Hepatocyte (in vitro differentiated cells): ENCODE data around the gene ARHGEF40. TPM values are rescaled to one million over a fixed set of nuclear protein-coding genes. Genes with fewer than 3 reads are reported as not detected.

Source experiments
- DNase-seq: peaks from one replicate; pipeline ENCODE4 v3.0.0-alpha.2; 2016; ENCODE audit warnings: low spot score
- H2AFZ ChIP-seq: fragments of 200-600 bp; sonication (generic); 2 replicates; pipeline ENCODE4 v1.6.0; 2016; ENCODE audit warnings: antibody characterized with exemption, mild to moderate bottlenecking
- H3K27ac ChIP-seq: fragments of 200-600 bp; sonication (generic); 2 replicates; pipeline ENCODE4 v1.5.1; 2016; ENCODE audit warnings: mild to moderate bottlenecking
- H3K27me3 ChIP-seq: fragments of 200-600 bp; sonication (generic); 2 replicates; pipeline ENCODE4 v1.6.1; 2016
- H3K36me3 ChIP-seq: fragments of 200-600 bp; sonication (generic); replicated peaks from 2 replicates; pipeline ENCODE4 v1.5.1; 2016; ENCODE audit warnings: low read depth; ENCODE audit not compliant: insufficient read depth
- H3K4me1 ChIP-seq: fragments of 200-600 bp; sonication (generic); 2 replicates; pipeline ENCODE4 v1.5.1; 2016; ENCODE audit warnings: mild to moderate bottlenecking, moderate library complexity; ENCODE audit not compliant: insufficient read depth
- H3K4me2 ChIP-seq: fragments of 200-600 bp; sonication (generic); 2 replicates; pipeline ENCODE4 v1.6.0; 2016
- H3K4me3 ChIP-seq: fragments of 200-600 bp; sonication (generic); 2 replicates; pipeline ENCODE4 v1.5.1; 2016; ENCODE audit warnings: mild to moderate bottlenecking
- H3K79me2 ChIP-seq: fragments of 200-600 bp; sonication (generic); 2 replicates; pipeline ENCODE4 v1.6.0; 2017; ENCODE audit warnings: mild to moderate bottlenecking
- H3K9me2 ChIP-seq: fragments of 200-600 bp; sonication (generic); replicated peaks from 2 replicates; pipeline ENCODE4 v1.6.0; 2017; ENCODE audit warnings: mild to moderate bottlenecking; ENCODE audit not compliant: insufficient read depth
- H3K9me3 ChIP-seq: fragments of 200-600 bp; sonication (generic); 2 replicates; pipeline ENCODE4 v1.5.1; 2016; ENCODE audit warnings: low read depth, mild to moderate bottlenecking
- H4K20me1 ChIP-seq: fragments of 200-600 bp; sonication (generic); 2 replicates; pipeline ENCODE4 v1.6.0; 2016; ENCODE audit warnings: mild to moderate bottlenecking; ENCODE audit not compliant: insufficient read depth, poor library complexity, severe bottlenecking
- CTCF ChIP-seq: fragments of 200-600 bp; sonication (generic); IDR thresholded peaks from 2 replicates; pipeline ENCODE4 v1.5.1; 2016; ENCODE audit warnings: antibody characterized with exemption, mild to moderate bottlenecking; ENCODE audit not compliant: poor library complexity
- EZH2 ChIP-seq: fragments of 200-600 bp; sonication (generic); IDR thresholded peaks from 2 replicates; pipeline ENCODE4 v1.6.1; 2016; ENCODE audit warnings: antibody characterized with exemption, mild to moderate bottlenecking, borderline replicate concordance
- EZH2phosphoT487 ChIP-seq: fragments of 200-600 bp; sonication (generic); IDR thresholded peaks from one replicate; pipeline ENCODE4 v1.6.1; 2018; ENCODE audit warnings: antibody characterized with exemption, mild to moderate bottlenecking, low read depth, moderate library complexity; ENCODE audit not compliant: unreplicated experiment, severe bottlenecking
- WGBS: methylation state at CpG from one replicate; pipeline ENCODE4 v1.1.6; 2016; ENCODE audit warnings: low lambda C conversion rate; ENCODE audit errors: missing lambda C conversion rate; 5-methylcytosine and 5-hydroxymethylcytosine counted together
- polyA plus RNA-seq: library from polyadenylated mRNA; unstranded; fragments of >200 nt; fragmentation: Nextera tagmentation; extraction: Ambion mirVana; gene quantifications from 2 replicates; pipeline ENCODE4 v1.2.1, GENCODE V29; 2016
- total RNA-seq: library from RNA; depleted of rRNA; stranded (reverse); fragments of >200 nt; gene quantifications from 2 replicates; pipeline ENCODE4 v1.2.3, GENCODE V29; 2014

ARHGEF40 gene
- total and polyA plus RNA-seq, 2 experiments from 2014 or later: 38.1 to 53.7 TPM

- Histone ChIP-seq H2AFZ (no peak overlapping the region), H3K79me2 (peaks cover 34% of the 10 kb centered on the region), H3K4me2 (no peak overlapping the region), H3K4me3 (no peak overlapping the region), H3K27me3 (no peaks in the 10 kb centered on the region), H3K9me3 (no peaks in the 10 kb centered on the region), H3K36me3 (no peaks in the 10 kb centered on the region), H3K9me2 (no peaks in the 10 kb centered on the region), H4K20me1 (peaks cover 11% of the 10 kb centered on the region), H3K4me1 (peaks cover 18% of the 10 kb centered on the region), H3K27ac (no peak overlapping the region)
- no peak for DNase-seq
- no peak for TF ChIP-seq EZH2phosphoT487
- 96% methylated on average over 38 of the region's 45 CpGs for WGBS
Measured at GRCh38 chr14:21090940-21091663, 21.0 kb downstream of the ARHGEF40 start.

GRCh38 chr14:21091821-21092272 lies 21.7 kb downstream of the ARHGEF40 start:
- Histone ChIP-seq H3K4me2 (no peak overlapping the region), H3K9me2 (no peaks in the 10 kb centered on the region), H2AFZ (no peak overlapping the region), H3K36me3 (no peaks in the 10 kb centered on the region), H3K27me3 (no peaks in the 10 kb centered on the region), H3K79me2 (peaks cover 41% of the 10 kb centered on the region), H3K27ac (no peak overlapping the region), H3K9me3 (no peaks in the 10 kb centered on the region), H3K4me3 (no peak overlapping the region), H4K20me1 (peaks cover 11% of the 10 kb centered on the region), H3K4me1 (peaks cover 18% of the 10 kb centered on the region)
- TF ChIP-seq EZH2phosphoT487: no peak
- TF ChIP-seq EZH2: no peak
- TF ChIP-seq CTCF: no peak
- DNase-seq: no peak
- 96% methylated on average over 25 of the region's 42 CpGs for WGBS

GRCh38 chr14:21092273-21093011 lies 22.3 kb downstream of the ARHGEF40 start:
- H3K27me3 ChIP-seq: no peaks in the 10 kb centered on the region
- TF ChIP-seq CTCF (peak; percentile 96), EZH2 (no peak), EZH2phosphoT487 (no peak)
- WGBS: 69% methylated on average over 57 of the region's 59 CpGs
- H3K27ac ChIP-seq: no peak overlapping the region
- H3K4me3 ChIP-seq: no peak overlapping the region
- peaks cover 18% of the 10 kb centered on the region for H3K4me1 ChIP-seq
- H4K20me1 ChIP-seq: peaks cover 11% of the 10 kb centered on the region
- peak; percentile 86 for DNase-seq
- H3K9me3 ChIP-seq: no peaks in the 10 kb centered on the region
- no peak overlapping the region for H2AFZ ChIP-seq
- H3K9me2 ChIP-seq: no peaks in the 10 kb centered on the region
- peaks cover 41% of the 10 kb centered on the region for H3K79me2 ChIP-seq
- H3K36me3 ChIP-seq: no peaks in the 10 kb centered on the region
- no peak overlapping the region for H3K4me2 ChIP-seq

- DNase-seq: no peak
- 89% methylated on average over 32 of the region's 36 CpGs for WGBS
Measured at GRCh38 chr14:21093018-21093417, 22.9 kb downstream of the ARHGEF40 start.

More at GRCh38 chr14:21093018-21093417, 22.9 kb downstream of the ARHGEF40 start:
- peaks cover 18% of the 10 kb centered on the region for H3K4me1 ChIP-seq
- H3K36me3 ChIP-seq: no peaks in the 10 kb centered on the region
- H4K20me1 ChIP-seq: peaks cover 11% of the 10 kb centered on the region
- no peak overlapping the region for H3K27ac ChIP-seq
- no peaks in the 10 kb centered on the region for H3K9me3 ChIP-seq
- H3K4me2 ChIP-seq: no peak overlapping the region
- no peak overlapping the region for H3K4me3 ChIP-seq
- H2AFZ ChIP-seq: no peak overlapping the region
- H3K9me2 ChIP-seq: no peaks in the 10 kb centered on the region
- H3K79me2 ChIP-seq: peaks cover 41% of the 10 kb centered on the region
- H3K27me3 ChIP-seq: no peaks in the 10 kb centered on the region
- TF ChIP-seq EZH2phosphoT487 (no peak), EZH2 (no peak), CTCF (no peak)
